Mesendoderm (in vitro differentiated cells): ENCODE results near the gene VPS4B.

ENCODE experiments used
- DNase-seq: peaks from one replicate; pipeline ENCODE4 v3.0.0; 2013
- H2AK5ac ChIP-seq: 2 replicates; pipeline ENCODE4 v1.6.1; 2013; ENCODE audit warnings: low read length, inconsistent platforms
- H2BK120ac ChIP-seq: 2 replicates; pipeline ENCODE4 v1.6.1; 2013; ENCODE audit warnings: low read depth, mild to moderate bottlenecking, low read length, moderate library complexity, mixed read lengths
- H2BK15ac ChIP-seq: replicated peaks from 2 replicates; pipeline ENCODE4 v1.6.1; 2013; ENCODE audit warnings: low read depth, mild to moderate bottlenecking, moderate library complexity
- H2BK5ac ChIP-seq: 2 replicates; pipeline ENCODE4 v1.6.1; 2013; ENCODE audit warnings: low read length, inconsistent platforms
- H3K18ac ChIP-seq: 2 replicates; pipeline ENCODE4 v1.6.1; 2013; ENCODE audit warnings: mild to moderate bottlenecking, low read length, mixed read lengths
- H3K23ac ChIP-seq: one replicate; pipeline ENCODE4 v1.6.1; 2013; ENCODE audit warnings: low read length
- H3K27ac ChIP-seq: 2 replicates; pipeline ENCODE4 v1.5.1; 2013; ENCODE audit warnings: low read depth, mild to moderate bottlenecking, inconsistent platforms, low read length, moderate library complexity
- H3K27me3 ChIP-seq: 2 replicates; pipeline ENCODE4 v1.6.1; 2013; ENCODE audit warnings: low read length, control low read depth, mild to moderate bottlenecking, inconsistent platforms; ENCODE audit not compliant: insufficient read depth, poor library complexity
- H3K36me3 ChIP-seq: 2 replicates; pipeline ENCODE4 v1.6.1; 2013; ENCODE audit warnings: low read length, inconsistent platforms; ENCODE audit not compliant: control insufficient read depth, insufficient read depth
- H3K4ac ChIP-seq: one replicate; pipeline ENCODE4 v1.6.1; 2013; ENCODE audit warnings: low read depth, mild to moderate bottlenecking, low read length, moderate library complexity
- H3K4me1 ChIP-seq: 2 replicates; pipeline ENCODE4 v1.6.1; 2013; ENCODE audit warnings: low read depth, low read length, inconsistent platforms; ENCODE audit not compliant: control insufficient read depth
- H3K4me2 ChIP-seq: 2 replicates; pipeline ENCODE4 v1.6.1; 2013; ENCODE audit warnings: low read length
- H3K4me3 ChIP-seq: 2 replicates; pipeline ENCODE4 v1.5.1; 2013; ENCODE audit warnings: mild to moderate bottlenecking, low read length
- H3K56ac ChIP-seq: one replicate; pipeline ENCODE4 v1.6.1; 2013; ENCODE audit warnings: low read length
- H3K79me1 ChIP-seq: 2 replicates; pipeline ENCODE4 v1.6.1; 2013; ENCODE audit warnings: low read length, inconsistent platforms
- H3K79me2 ChIP-seq: 2 replicates; pipeline ENCODE4 v1.6.1; 2013; ENCODE audit warnings: mild to moderate bottlenecking, low read length; ENCODE audit not compliant: control insufficient read depth, insufficient read depth
- H3K9ac ChIP-seq: 2 replicates; pipeline ENCODE4 v1.6.1; 2013; ENCODE audit warnings: low read length, inconsistent platforms
- H4K5ac ChIP-seq: one replicate; pipeline ENCODE4 v1.6.1; 2013; ENCODE audit warnings: low read length
- H4K8ac ChIP-seq: one replicate; pipeline ENCODE4 v1.6.1; 2013; ENCODE audit warnings: low read depth, mild to moderate bottlenecking, control low read depth, low read length, moderate library complexity
- WGBS: extraction: QIAGEN DNeasy Blood & Tissue Kit; methylation state at CpG from one replicate; pipeline ENCODE4 v1.1.7; 2013; ENCODE audit warnings: low lambda C conversion rate, missing lambda C conversion rate; ENCODE audit not compliant: insufficient coverage; ENCODE audit errors: extremely low coverage; 5-methylcytosine and 5-hydroxymethylcytosine counted together

The VPS4B gene

DNA sequence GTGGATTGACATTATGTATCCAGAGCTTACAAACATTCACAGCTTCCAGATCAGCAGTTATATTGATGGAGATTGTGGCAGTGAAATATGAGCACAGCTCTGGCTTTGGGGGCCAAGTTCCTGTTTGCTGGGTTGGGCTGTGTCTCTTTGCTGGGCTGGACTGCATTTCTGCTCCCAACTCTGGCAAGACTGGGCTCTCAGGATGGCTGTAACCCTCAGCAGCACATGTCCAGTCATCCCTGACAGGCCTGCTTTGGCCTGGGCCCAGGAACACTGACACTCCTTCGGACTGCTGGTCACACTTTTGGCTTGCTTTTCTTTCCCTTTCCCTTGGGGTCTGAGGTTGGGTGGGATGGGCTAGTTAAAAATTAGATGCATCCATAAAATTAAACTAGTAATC, 17.9 kb upstream of the VPS4B start:
- Histone ChIP-seq H3K36me3 (no peaks in the 10 kb centered on the region), H2BK120ac (no peak overlapping the region), H3K4ac (no peak overlapping the region), H3K4me1 (no peaks in the 10 kb centered on the region), H3K56ac (no peak overlapping the region), H3K27me3 (no peaks in the 10 kb centered on the region), H3K4me3 (no peak overlapping the region), H4K5ac (no peak overlapping the region), H3K18ac (no peak overlapping the region), H2BK5ac (no peak overlapping the region), H3K79me1 (no peaks in the 10 kb centered on the region), H3K4me2 (no peak overlapping the region), H2BK15ac (no peak overlapping the region), H3K23ac (no peak overlapping the region), H3K9ac (no peak overlapping the region), H2AK5ac (no peak overlapping the region), H3K27ac (no peak overlapping the region), H4K8ac (no peak overlapping the region), H3K79me2 (no peaks in the 10 kb centered on the region)
- WGBS, result no CpG with 5 or more reads among the region's 1 CpG
- no peak for DNase-seq

DNA sequence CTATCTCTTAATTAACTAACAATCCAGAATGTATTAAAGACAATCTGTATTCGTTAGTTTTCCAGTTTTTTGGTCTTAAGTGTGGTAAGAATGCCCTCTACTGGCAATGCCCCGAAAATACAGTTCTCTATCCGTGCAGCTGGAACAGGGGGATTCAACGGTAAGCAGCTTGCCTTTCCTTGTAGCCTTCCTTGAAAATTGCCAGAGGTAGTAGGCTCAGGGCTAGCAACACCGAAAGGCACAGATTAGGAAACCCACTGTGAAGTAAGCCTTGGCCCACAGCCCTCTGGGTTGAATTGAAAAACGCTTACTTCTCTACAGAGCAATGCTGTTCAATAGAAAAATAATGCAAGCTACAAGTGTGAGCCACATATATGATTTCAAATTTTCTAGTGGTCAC, 17.1 kb upstream of the VPS4B start:
- Histone ChIP-seq H3K27me3 (no peaks in the 10 kb centered on the region), H3K4ac (no peak overlapping the region), H3K4me3 (no peak overlapping the region), H3K4me1 (no peaks in the 10 kb centered on the region), H3K9ac (no peak overlapping the region), H4K8ac (no peak overlapping the region), H2BK5ac (no peak overlapping the region), H3K4me2 (no peak overlapping the region), H2AK5ac (no peak overlapping the region), H3K36me3 (no peaks in the 10 kb centered on the region), H3K23ac (no peak overlapping the region), H3K79me1 (no peaks in the 10 kb centered on the region), H3K27ac (no peak overlapping the region), H3K18ac (no peak overlapping the region), H3K79me2 (no peaks in the 10 kb centered on the region), H2BK15ac (no peak overlapping the region), H4K5ac (no peak overlapping the region), H2BK120ac (no peak overlapping the region), H3K56ac (no peak overlapping the region)
- no CpG with 5 or more reads among the region's 6 CpGs for WGBS
- peak; percentile 84 for DNase-seq

DNA sequence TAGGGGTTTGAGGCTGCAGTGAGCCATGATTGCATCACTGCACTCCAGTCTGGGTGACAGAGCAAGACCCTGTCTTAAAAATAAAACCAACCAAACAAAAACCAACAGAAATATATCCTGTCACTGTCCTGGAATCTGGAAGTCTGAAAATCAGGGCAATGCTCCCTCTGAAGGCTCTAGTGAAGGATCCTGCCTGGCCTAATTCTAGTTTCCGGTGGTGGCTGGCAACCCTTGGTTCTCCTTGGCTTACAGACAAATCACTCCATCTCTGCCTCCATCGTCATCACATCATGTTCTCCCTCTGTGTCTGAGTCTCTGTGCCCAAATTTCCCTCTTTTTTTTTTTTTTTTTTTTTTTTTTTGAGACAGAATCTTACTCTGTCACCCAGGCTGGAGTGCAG, 15.9 kb upstream of the VPS4B start:
- no CpG with 5 or more reads among the region's 2 CpGs for WGBS

DNA sequence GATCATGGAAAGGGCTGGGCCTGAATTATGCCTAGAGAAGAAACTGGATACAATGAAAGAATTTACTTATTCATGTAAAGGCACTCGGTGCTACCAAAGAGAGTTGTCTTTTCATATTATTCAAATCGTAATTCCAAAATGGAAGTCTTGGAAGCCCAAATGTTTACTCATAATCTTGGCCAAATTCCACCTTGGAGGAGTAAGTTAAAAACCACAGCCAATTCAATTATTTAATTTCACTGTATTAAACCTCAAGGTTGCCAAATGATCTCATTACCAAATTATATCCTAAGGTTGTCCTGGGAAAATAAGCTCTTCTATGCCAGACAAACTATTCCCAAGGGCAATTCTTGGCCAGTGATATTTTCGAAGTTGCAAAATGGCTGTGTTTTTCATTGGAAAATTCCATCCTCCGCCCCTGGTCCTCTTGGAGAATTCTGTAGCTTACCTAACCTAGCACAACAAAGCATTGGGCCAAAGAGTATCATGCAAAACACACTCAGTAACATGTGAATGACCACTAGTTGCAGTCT, 11.1 kb upstream of the VPS4B start:
- H3K27ac ChIP-seq, result no peak overlapping the region
- DNase-seq, result no peak
- H3K4me2 ChIP-seq, result no peak overlapping the region
- H2BK120ac ChIP-seq, result no peak overlapping the region
- H3K4me1 ChIP-seq, result no peaks in the 10 kb centered on the region
- no peak overlapping the region for H4K5ac ChIP-seq
- H3K18ac ChIP-seq, result no peak overlapping the region
- no CpG with 5 or more reads among the region's 4 CpGs for WGBS
- H3K56ac ChIP-seq, result no peak overlapping the region
- H3K9ac ChIP-seq, result no peak overlapping the region
- no peaks in the 10 kb centered on the region for H3K27me3 ChIP-seq
- no peak overlapping the region for H4K8ac ChIP-seq
- no peaks in the 10 kb centered on the region for H3K79me2 ChIP-seq
- H3K79me1 ChIP-seq, result no peaks in the 10 kb centered on the region
- H2BK15ac ChIP-seq, result no peak overlapping the region
- H3K4ac ChIP-seq, result no peak overlapping the region
- H2AK5ac ChIP-seq, result no peak overlapping the region
- H3K23ac ChIP-seq, result no peak overlapping the region
- H2BK5ac ChIP-seq, result no peak overlapping the region
- H3K4me3 ChIP-seq, result no peak overlapping the region
- H3K36me3 ChIP-seq, result no peaks in the 10 kb centered on the region

More for the DNA sequence above, 15.9 kb upstream of the VPS4B start:
- H4K5ac ChIP-seq, result no peak overlapping the region
- H3K4me1 ChIP-seq, result no peaks in the 10 kb centered on the region
- no peak overlapping the region for H4K8ac ChIP-seq
- H2BK5ac ChIP-seq, result no peak overlapping the region
- H2AK5ac ChIP-seq, result no peak overlapping the region
- H3K36me3 ChIP-seq, result no peaks in the 10 kb centered on the region
- no peak overlapping the region for H3K4ac ChIP-seq
- no peaks in the 10 kb centered on the region for H3K27me3 ChIP-seq
- no peaks in the 10 kb centered on the region for H3K79me1 ChIP-seq
- no peaks in the 10 kb centered on the region for H3K79me2 ChIP-seq
- H3K9ac ChIP-seq, result no peak overlapping the region
- H3K18ac ChIP-seq, result no peak overlapping the region
- H3K4me3 ChIP-seq, result no peak overlapping the region
- no peak overlapping the region for H3K23ac ChIP-seq
- no peak for DNase-seq
- no peak overlapping the region for H2BK120ac ChIP-seq
- no peak overlapping the region for H3K27ac ChIP-seq
- no peak overlapping the region for H3K56ac ChIP-seq
- no peak overlapping the region for H2BK15ac ChIP-seq
- H3K4me2 ChIP-seq, result no peak overlapping the region

DNA sequence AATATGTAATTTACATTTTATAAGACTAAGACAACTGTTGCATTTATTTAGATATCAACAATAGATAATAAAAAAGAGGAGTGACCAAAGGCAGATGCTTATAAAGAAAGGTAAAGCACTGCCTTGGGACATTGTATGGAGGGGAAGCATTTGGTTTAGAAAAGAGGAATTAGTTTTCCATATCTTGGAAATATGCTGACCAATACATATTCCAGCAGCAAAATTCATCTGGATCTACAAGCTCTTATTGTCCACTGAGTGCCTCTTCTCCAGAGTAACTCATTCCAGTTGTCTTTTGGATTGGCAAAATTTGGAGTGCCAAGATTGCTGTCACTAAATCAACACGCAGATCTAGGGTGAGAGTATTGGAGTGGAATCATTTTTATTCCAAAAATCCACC, 8.9 kb upstream of the VPS4B start:
- H2BK5ac ChIP-seq, result no peak overlapping the region
- H4K8ac ChIP-seq, result no peak overlapping the region

DNA sequence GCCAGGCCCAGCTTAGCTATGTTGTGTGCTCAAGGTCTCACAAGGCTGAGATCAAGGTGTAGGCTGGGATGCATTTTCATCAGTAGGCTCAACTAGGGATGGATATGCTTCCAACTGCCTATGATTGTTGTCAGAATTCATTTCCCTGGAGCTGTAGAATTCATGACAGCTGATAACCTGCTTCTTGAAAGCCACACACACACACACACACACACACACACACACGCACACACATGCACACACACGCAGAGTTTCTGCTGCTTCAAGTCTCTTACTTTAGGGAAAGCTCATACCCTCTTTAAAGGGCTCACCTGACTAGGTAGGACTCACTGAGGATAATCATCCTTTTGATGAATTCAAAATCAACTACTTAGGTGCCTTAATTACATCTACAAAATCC, 8.2 kb upstream of the VPS4B start:
- Histone ChIP-seq H2BK120ac (no peak overlapping the region), H3K79me1 (no peaks in the 10 kb centered on the region), H3K4ac (no peak overlapping the region), H4K8ac (no peak overlapping the region), H3K4me2 (no peak overlapping the region), H4K5ac (no peak overlapping the region), H2BK15ac (no peak overlapping the region), H2BK5ac (no peak overlapping the region), H3K36me3 (no peaks in the 10 kb centered on the region), H3K23ac (no peak overlapping the region), H3K56ac (no peak overlapping the region), H3K4me1 (no peaks in the 10 kb centered on the region), H3K79me2 (no peaks in the 10 kb centered on the region), H3K27ac (no peak overlapping the region), H3K27me3 (no peaks in the 10 kb centered on the region), H3K18ac (no peak overlapping the region), H2AK5ac (no peak overlapping the region), H3K9ac (no peak overlapping the region), H3K4me3 (no peak overlapping the region)
- no CpG with 5 or more reads among the region's 2 CpGs for WGBS
- DNase-seq, result no peak

More for the DNA sequence above, 8.9 kb upstream of the VPS4B start:
- no peak for DNase-seq
- no peak overlapping the region for H3K4ac ChIP-seq
- no peak overlapping the region for H2BK120ac ChIP-seq
- H3K9ac ChIP-seq, result no peak overlapping the region
- no peak overlapping the region for H3K23ac ChIP-seq
- H3K56ac ChIP-seq, result no peak overlapping the region
- H3K4me1 ChIP-seq, result no peaks in the 10 kb centered on the region
- H2BK15ac ChIP-seq, result no peak overlapping the region
- no peaks in the 10 kb centered on the region for H3K79me2 ChIP-seq
- WGBS, result no CpG with 5 or more reads among the region's 1 CpG
- no peak overlapping the region for H3K27ac ChIP-seq
- H2AK5ac ChIP-seq, result no peak overlapping the region
- H3K18ac ChIP-seq, result no peak overlapping the region
- no peak overlapping the region for H4K5ac ChIP-seq
- no peaks in the 10 kb centered on the region for H3K36me3 ChIP-seq
- H3K79me1 ChIP-seq, result no peaks in the 10 kb centered on the region
- no peak overlapping the region for H3K4me3 ChIP-seq
- H3K4me2 ChIP-seq, result no peak overlapping the region
- no peaks in the 10 kb centered on the region for H3K27me3 ChIP-seq
